EL (cell line): ENCODE data around the gene WNT11.
"Not testable (repeated sequence)": the region's sequence is repeated elsewhere in the genome, so short reads cannot be mapped to it uniquely, and the experiment has no call there.

Experiments
- DNase-seq: peaks from one replicate; pipeline ENCODE4 v3.0.0-alpha.2; 2016

Gene WNT11

GRCh38 chr11:76201672-76202412, 4.5 kb downstream of the WNT11 start:
- DNase-seq = no peak

GRCh38 chr11:76201056-76201455, 5.2 kb downstream of the WNT11 start:
- DNase-seq = no peak

GRCh38 chr11:76200006-76200940, 6.0 kb downstream of the WNT11 start:
- no peak for DNase-seq

GRCh38 chr11:76198691-76199090, 7.6 kb downstream of the WNT11 start:
- not testable (repeated sequence) for DNase-seq

GRCh38 chr11:76197941-76198640, 8.2 kb downstream of the WNT11 start:
- DNase-seq = no peak

- DNase-seq = no peak
Measured at GRCh38 chr11:76197332-76197731, 9.0 kb downstream of the WNT11 start.

GRCh38 chr11:76196849-76197248, 9.5 kb downstream of the WNT11 start:
- no peak for DNase-seq

GRCh38 chr11:76194872-76195668, 11.2 kb downstream of the WNT11 start:
- no peak for DNase-seq

GRCh38 chr11:76193219-76193618, 13.1 kb downstream of the WNT11 start:
- no peak for DNase-seq

GRCh38 chr11:76190376-76190775, 15.9 kb downstream of the WNT11 start:
- DNase-seq = no peak

GRCh38 chr11:76189682-76190081, 16.6 kb downstream of the WNT11 start:
- DNase-seq = no peak

- DNase-seq = no peak
Measured at GRCh38 chr11:76188873-76189272, 17.4 kb downstream of the WNT11 start.

- DNase-seq = no peak
Measured at GRCh38 chr11:76186776-76187279, 19.5 kb downstream of the WNT11 start.

- DNase-seq = no peak
Measured at GRCh38 chr11:76185931-76186401, 20.3 kb downstream of the WNT11 start.

- DNase-seq = no peak
Measured at GRCh38 chr11:76185511-76185910, 20.8 kb downstream of the WNT11 start.

GRCh38 chr11:76184551-76184993, 21.7 kb downstream of the WNT11 start:
- DNase-seq = peak; percentile 63

- no peak for DNase-seq
Measured at GRCh38 chr11:76181371-76181770, 24.9 kb downstream of the WNT11 start.

- DNase-seq = no peak
Measured at GRCh38 chr11:76179147-76179546, 27.2 kb downstream of the WNT11 start.

- no peak for DNase-seq
Measured at GRCh38 chr11:76177250-76177686, 29.0 kb downstream of the WNT11 start.

GRCh38 chr11:76176463-76176862, 29.8 kb downstream of the WNT11 start:
- DNase-seq = no peak

GRCh38 chr11:76175783-76176182, 30.5 kb downstream of the WNT11 start:
- no peak for DNase-seq

- DNase-seq = no peak
Measured at GRCh38 chr11:76174330-76174729, 32.0 kb downstream of the WNT11 start.
